Measurements from ENCODE around the gene PCDHGB6.
A peak's percentile ranks its signal among the peaks of the same experiment; 100 is the strongest.
"Not testable (repeated sequence)": the region's sequence is repeated elsewhere in the genome, so short reads cannot be mapped to it uniquely, and the experiment has no call there.

The PCDHGB6 gene

DNA sequence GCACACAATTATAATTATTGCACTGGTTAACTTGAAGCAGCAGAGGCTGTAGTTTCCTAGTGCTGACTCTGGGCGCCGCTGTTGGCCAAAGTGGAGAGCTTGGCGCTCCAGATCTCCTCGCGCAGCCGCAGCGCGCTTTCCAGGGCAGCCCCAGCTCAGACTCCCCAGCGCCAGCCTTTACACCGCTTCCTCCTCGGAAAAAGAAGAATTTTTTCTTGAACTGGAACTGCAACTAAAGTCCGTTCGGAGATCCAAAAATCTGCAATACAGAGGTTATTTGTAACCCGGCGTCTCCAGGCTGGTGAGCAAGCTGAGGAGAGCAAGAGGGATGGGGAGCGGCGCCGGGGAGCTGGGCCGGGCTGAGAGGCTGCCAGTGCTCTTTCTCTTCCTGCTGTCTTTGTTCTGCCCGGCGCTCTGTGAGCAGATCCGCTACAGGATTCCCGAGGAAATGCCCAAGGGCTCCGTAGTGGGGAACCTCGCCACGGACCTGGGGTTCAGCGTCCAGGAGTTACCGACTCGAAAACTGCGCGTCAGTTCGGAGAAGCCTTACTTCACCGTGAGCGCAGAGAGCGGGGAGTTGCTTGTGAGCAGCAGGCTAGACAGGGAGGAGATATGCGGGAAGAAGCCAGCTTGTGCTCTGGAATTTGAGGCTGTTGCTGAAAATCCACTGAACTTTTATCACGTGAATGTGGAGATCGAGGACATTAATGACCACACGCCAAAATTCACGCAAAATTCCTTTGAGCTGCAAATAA, 20.1 kb upstream of the PCDHGB6 start, which contains the start of gene PCDHGB4:
Gene PCDHGB4 (plus strand): TSS at position 142 of the 755 bp plus-strand sequence. CDS start 187 bp downstream, at position 329.
- intact Hi-C loops (cut with DNase I), result not testable (repeated sequence)

DNA sequence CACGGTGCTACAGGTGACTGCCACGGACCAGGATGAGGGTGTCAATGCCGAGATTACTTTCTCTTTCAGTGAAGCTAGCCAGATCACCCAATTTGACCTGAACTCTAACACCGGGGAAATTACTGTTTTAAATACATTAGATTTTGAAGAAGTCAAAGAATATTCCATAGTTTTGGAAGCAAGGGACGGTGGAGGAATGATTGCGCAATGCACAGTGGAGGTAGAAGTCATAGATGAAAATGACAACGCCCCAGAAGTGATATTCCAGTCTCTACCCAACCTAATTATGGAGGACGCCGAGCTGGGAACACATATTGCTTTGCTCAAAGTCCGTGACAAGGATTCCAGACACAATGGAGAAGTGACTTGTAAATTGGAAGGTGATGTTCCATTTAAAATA, 19.2 kb upstream of the PCDHGB6 start:
- intact Hi-C loops (cut with DNase I), result no loop called here

More for the DNA sequence above, 20.1 kb upstream of the PCDHGB6 start, which contains the start of gene PCDHGB4:
- peak in 1 of 42 donors; percentile 33 for DNase-seq

DNA sequence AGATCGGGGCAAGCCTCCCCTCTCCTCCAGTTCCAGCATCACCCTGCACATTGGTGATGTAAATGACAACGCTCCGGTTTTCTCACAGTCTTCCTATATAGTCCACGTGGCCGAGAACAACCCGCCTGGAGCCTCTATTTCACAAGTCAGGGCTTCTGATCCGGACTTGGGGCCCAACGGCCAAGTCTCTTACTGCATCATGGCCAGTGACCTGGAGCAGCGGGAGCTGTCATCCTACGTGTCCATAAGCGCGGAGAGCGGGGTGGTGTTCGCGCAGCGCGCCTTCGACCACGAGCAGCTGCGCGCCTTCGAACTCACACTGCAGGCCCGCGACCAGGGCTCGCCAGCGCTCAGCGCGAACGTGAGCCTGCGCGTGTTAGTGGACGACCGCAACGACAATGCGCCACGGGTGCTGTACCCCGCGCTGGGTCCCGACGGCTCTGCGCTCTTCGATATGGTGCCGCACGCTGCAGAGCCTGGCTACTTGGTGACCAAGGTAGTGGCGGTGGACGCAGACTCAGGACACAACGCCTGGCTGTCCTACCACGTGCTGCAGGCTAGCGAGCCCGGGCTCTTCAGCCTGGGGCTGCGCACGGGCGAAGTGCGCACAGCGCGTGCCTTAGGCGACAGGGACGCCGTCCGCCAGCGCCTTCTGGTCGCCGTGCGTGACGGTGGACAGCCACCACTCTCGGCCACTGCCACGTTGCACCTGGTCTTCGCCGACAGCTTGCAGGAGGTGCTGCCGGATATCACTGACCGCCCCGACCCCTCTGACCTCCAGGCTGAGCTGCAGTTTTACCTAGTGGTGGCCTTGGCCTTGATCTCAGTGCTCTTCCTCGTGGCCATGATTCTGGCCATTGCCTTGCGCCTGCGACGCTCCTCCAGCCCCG, 18.4 kb upstream of the PCDHGB6 start:
- peak in 1 of 42 donors; percentile 31 for DNase-seq
- intact Hi-C loops (cut with DNase I), result no loop called here

More for the DNA sequence above, 19.2 kb upstream of the PCDHGB6 start:
- no peak for DNase-seq

DNA sequence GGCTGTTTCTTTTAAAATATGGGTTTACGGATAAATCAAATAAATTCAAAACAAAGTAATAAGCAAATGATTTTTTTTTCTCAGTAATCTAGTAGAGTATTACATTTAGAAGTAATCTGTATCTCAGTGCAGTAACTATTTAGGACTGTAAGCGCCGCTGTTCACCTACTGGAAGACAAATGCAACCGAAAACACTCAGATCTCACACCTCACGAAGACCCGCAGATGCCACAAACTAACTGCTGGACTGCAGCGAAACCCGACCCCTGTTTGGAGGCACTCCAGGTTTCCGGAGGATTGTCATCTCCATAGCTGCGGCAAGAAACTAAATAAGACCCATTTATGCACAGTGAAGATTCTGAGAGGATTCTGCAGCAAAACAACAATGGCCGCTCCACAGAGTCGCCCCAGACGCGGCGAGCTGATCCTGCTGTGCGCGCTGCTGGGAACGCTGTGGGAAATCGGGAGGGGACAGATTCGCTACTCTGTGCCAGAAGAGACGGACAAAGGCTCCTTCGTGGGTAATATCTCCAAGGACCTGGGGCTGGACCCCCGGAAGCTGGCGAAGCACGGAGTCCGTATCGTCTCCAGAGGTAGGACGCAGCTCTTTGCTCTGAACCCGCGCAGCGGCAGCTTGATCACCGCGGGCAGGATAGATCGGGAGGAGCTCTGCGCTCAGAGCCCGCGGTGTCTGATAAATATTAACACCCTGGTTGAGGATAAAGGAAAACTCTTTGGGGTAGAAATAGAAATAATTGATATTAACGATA, 15.2 kb upstream of the PCDHGB6 start, which contains the start of gene PCDHGA8:
Gene PCDHGA8 (plus strand): TSS at position 205 of the 770 bp plus-strand sequence. CDS start 181 bp downstream, at position 386.
- intact Hi-C loops (cut with DNase I), result no loop called here
- peak in 1 of 42 donors; percentile 28 for DNase-seq

DNA sequence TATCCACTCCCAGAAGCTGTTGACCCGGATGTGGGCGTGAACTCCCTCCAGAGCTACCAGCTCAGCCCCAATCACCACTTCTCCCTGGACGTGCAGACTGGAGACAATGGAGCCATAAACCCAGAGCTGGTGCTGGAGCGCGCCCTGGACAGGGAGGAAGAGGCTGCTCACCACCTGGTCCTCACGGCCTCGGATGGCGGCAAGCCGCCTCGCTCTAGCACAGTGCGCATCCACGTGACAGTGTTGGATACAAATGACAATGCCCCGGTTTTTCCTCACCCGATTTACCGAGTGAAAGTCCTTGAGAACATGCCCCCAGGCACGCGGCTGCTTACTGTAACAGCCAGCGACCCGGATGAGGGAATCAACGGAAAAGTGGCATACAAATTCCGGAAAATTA, 14.6 kb upstream of the PCDHGB6 start:
- peak in 1 of 42 donors; percentile 17 for DNase-seq
- intact Hi-C loops (cut with DNase I), result no loop called here

DNA sequence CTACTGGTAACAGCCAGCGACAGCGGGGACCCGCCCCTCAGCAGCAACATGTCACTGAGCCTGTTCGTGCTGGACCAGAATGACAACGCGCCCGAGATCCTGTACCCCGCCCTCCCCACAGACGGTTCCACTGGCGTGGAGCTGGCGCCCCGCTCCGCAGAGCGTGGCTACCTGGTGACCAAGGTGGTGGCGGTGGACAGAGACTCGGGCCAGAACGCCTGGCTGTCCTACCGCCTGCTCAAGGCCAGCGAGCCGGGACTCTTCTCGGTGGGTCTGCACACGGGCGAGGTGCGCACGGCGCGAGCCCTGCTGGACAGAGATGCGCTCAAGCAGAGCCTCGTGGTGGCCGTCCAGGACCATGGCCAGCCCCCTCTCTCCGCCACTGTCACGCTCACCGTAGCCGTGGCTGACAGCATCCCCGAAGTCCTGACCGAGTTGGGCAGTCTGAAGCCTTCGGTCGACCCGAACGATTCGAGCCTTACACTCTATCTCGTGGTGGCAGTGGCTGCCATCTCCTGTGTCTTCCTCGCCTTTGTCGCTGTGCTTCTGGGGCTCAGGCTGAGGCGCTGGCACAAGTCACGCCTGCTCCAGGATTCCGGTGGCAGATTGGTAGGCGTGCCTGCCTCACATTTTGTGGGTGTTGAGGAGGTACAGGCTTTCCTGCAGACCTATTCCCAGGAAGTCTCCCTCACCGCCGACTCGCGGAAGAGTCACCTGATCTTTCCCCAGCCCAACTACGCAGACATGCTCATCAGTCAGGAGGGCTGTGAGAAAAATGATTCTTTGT, 13.2 kb upstream of the PCDHGB6 start:
- intact Hi-C loops (cut with DNase I), result not testable (repeated sequence)

DNA sequence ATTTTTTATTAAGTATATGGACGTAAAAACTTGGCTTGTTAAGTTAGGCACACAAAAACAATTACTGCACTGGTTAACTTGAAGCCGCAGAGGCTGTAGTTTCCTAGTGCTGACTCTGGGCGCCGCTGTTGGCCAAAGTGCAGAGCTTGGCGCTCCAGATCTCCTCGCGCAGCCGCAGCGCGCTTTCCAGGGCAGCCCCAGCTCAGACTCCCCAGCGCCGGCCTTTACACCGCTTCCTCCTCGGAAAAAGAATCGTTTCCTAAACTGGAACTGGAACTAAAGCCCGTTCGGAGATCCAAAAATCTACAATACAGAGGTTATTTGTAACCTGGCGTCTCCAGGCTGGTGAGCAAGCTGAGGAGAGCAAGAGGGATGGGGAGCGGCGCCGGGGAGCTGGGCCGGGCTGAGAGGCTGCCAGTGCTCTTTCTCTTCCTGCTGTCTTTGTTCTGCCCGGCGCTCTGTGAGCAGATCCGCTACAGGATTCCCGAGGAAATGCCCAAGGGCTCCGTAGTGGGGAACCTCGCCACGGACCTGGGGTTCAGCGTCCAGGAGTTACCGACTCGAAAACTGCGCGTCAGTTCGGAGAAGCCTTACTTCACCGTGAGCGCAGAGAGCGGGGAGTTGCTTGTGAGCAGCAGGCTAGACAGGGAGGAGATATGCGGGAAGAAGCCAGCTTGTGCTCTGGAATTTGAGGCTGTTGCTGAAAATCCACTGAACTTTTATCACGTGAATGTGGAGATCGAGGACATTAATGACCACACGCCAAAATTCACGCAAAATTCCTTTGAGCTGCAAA, 9.9 kb upstream of the PCDHGB6 start, which contains the start of gene PCDHGB5:
Gene PCDHGB5 (plus strand): TSS at position 192 of the 796 bp plus-strand sequence. CDS start 181 bp downstream, at position 373.
- intact Hi-C loops (cut with DNase I), result not testable (repeated sequence)

More for the DNA sequence above, 13.2 kb upstream of the PCDHGB6 start:
- peak in 1 of 42 donors; percentile 13 for DNase-seq

DNA sequence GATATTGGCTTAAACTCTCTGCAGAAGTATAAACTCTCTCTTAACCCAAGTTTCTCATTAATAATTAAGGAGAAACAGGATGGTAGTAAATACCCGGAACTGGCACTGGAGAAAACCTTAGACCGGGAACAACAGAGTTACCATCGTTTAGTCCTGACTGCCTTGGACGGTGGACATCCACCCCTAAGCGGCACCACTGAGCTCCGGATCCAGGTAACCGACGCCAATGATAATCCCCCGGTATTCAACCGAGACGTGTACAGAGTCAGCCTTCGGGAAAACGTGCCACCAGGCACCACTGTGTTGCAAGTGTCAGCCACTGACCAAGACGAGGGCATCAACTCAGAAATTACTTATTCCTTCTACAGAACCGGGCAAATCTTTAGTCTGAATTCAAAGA, 9.2 kb upstream of the PCDHGB6 start:
- peak in 1 of 42 donors; percentile 16 for DNase-seq
- intact Hi-C loops (cut with DNase I), result no loop called here

More for the DNA sequence above, 9.9 kb upstream of the PCDHGB6 start, which contains the start of gene PCDHGB5:
- peak in 10 of 42 donors; percentile 19 to 59 (median 49) for DNase-seq

DNA sequence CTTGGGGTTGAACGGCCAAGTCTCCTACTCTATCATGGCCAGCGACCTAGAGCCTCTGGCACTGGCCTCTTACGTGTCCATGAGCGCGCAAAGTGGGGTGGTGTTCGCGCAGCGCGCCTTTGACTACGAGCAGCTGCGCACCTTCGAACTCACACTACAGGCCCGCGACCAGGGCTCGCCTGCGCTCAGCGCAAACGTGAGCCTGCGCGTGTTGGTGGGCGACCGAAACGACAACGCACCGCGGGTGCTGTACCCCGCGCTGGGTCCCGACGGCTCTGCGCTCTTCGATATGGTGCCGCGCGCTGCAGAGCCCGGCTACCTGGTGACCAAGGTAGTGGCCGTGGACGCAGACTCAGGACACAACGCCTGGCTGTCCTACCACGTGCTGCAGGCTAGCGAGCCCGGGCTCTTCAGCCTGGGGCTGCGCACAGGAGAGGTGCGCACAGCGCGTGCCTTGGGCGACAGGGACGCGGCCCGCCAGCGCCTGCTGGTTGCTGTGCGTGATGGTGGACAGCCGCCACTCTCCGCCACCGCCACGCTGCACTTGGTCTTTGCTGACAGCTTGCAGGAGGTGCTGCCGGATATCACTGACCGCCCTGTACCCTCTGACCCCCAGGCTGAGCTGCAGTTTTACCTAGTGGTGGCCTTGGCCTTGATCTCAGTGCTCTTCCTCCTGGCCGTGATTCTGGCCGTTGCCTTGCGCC, 8.1 kb upstream of the PCDHGB6 start:
- peak in 1 of 42 donors; percentile 24 for DNase-seq
- intact Hi-C loops (cut with DNase I), result no loop called here

DNA sequence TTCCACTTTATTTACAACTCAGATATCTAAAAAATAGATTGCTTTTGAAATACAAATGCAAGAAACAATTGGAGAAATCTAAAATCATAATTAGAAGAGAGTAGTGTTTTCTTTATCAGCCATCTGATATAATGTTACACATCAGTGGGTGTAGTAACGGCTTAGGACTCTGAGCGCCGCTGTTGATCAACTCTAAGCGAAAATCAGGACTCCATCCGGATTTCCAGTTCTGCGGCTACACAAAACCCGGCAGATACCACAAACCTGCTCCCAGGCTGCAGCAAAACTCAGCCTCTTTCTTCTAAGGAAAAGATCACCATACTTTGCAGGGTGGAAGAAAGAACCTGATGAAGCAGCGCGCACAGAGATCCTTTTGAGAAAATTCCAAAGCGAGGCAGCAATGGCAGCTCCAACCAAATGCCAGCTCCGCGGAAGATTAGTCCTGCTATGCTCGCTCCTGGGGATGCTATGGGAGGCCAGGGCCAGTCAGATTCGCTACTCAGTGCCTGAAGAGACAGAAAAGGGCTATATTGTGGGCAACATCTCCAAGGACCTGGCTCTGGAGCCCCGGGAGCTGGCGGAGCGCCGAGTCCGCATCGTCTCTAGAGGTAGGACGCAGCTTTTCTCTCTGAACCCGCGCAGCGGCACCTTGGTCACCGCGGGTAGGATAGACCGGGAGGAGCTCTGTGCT, 5.1 kb upstream of the PCDHGB6 start, which contains the start of gene PCDHGA9:
Gene PCDHGA9 (plus strand): TSS at position 226 of the 691 bp plus-strand sequence. CDS start 175 bp downstream, at position 401.
- peak in 14 of 42 donors; percentile 13 to 70 (median 34) for DNase-seq

DNA sequence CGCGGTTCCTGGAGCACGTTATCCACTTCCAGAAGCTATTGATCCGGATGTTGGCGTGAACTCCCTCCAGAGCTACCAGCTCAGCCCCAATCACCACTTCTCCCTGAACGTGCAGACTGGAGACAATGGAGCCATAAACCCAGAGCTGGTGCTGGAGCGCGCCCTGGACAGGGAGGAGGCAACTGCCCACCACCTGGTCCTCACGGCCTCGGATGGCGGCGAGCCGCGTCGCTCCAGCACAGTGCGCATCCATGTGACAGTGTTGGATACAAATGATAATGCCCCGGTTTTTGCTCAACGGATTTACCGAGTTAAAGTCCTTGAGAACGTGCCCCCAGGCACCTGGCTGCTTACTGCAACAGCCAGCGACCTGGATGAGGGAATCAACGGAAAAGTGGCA, 4.4 kb upstream of the PCDHGB6 start:
- intact Hi-C loops (cut with DNase I), result no loop called here
- DNase-seq, result peak in 1 of 42 donors; percentile 18

More for the DNA sequence above, 5.1 kb upstream of the PCDHGB6 start, which contains the start of gene PCDHGA9:
- intact Hi-C loops (cut with DNase I), result no loop called here

DNA sequence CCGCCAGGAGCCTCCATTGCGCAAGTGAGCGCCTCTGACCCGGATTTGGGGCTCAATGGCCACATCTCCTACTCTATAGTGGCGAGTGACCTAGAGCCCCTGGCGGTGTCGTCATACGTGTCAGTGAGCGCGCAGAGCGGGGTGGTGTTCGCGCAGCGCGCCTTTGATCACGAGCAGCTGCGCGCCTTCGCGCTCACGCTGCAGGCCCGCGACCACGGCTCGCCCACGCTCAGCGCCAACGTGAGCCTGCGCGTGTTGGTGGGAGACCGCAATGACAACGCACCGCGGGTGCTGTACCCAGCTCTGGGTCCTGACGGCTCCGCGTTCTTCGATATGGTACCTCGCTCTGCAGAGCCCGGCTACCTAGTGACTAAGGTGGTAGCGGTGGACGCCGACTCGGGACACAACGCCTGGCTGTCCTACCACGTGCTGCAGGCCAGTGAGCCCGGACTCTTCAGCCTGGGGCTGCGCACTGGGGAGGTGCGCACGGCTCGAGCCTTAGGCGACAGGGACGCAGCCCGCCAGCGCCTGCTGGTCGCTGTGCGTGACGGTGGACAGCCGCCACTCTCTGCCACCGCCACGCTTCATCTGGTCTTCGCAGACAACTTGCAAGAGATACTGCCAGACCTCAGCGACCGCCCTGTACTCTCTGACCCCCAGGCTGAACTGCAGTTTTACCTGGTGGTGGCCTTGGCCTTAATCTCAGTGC, 1.9 kb downstream of the PCDHGB6 start:
- intact Hi-C loops (cut with DNase I), result loop anchor here (10.0 kb wide), 1 partner anchor 145 kb away; no protein-coding TSS in a partner anchor
- peak in 1 of 42 donors; percentile 31 for DNase-seq

DNA sequence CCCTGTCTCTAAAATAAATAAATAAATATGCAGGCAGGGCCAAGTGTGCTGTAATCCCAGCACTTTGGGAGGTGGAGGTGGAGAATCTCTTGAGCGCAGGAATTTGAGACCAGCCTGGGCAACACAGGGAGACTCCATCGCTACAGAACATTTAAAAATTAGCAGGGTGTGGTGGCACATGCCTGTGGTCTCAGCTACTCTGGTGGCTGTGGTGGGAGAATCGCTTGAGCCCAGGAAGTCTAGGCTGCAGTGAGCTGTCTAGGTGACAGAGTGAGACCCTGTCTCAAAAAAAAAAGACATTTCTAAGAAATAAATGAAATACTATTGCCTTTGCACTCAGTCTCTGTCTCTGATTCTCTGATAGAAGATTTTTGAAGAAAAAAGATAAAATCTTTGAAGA, 3.8 kb downstream of the PCDHGB6 start:
- DNase-seq, result no peak
- intact Hi-C loops (cut with DNase I), result loop anchor here (10.0 kb wide), 1 partner anchor 143 kb away; no protein-coding TSS in a partner anchor

DNA sequence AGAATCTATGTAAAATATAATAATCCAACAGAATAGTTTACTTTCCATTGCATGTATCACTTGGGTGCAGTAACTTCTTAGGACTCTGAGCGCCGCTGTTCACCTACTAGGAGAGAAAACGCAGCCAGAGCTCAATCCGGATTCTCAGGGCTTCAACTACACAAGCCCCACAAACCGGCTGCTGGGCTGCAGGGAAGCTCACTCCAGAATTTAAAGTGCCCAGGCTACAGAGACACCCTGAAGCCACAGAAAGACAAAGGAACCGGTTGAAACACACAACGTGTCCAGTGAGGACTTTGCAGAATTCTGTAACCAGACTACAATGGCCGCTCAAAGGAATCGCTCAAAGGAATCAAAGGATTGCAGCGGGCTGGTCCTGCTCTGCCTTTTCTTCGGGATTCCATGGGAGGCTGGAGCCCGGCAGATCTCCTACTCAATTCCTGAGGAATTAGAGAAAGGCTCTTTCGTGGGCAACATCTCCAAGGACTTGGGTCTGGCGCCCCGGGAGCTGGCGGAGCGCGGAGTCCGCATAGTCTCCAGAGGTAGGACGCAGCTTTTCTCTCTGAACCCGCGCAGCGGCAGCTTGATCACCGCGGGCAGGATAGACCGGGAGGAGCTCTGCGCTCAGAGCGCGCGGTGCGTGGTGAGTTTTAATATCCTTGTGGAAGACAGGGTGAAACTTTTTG, 5.2 kb downstream of the PCDHGB6 start, which contains the start of gene PCDHGA10:
Gene PCDHGA10 (plus strand): TSS at position 134 of the 686 bp plus-strand sequence. CDS start 189 bp downstream, at position 323.
- peak in 10 of 42 donors; percentile 15 to 68 (median 36) for DNase-seq
- intact Hi-C loops (cut with DNase I), result loop anchor here (10.0 kb wide), 1 partner anchor 142 kb away; no protein-coding TSS in a partner anchor
